IMR-90 (cell line): ENCODE results near the gene CECR2. TPM values are rescaled to one million over a fixed set of nuclear protein-coding genes. Genes with fewer than 3 reads are reported as not detected.

ENCODE experiments used
- ATAC-seq: fragments of 200-7000 bp; cut with Tn5 transposase; 2 replicates; pipeline ENCODE4 v1.9.1; 2020; ENCODE audit warnings: low read depth, mild to moderate bottlenecking, moderate library complexity
- BruUV-seq: library from RNA; stranded (reverse); fragments of 400-500 nt; replicated peaks from 2 replicates; lab custom pipeline; 2021; lab: Mats Ljungman, UMichigan
- CTCF ChIA-PET: fragments of 300-600 bp; formaldehyde crosslinking; extraction: SDS; loops from one replicate; lab custom pipeline; 2021; ENCODE audit warnings: antibody characterized with exemption; lab: Yijun Ruan, JAX
- POLR2A ChIA-PET: fragments of 300-600 bp; sonication (Branson Sonifier 250); formaldehyde crosslinking; loops from one replicate; lab custom pipeline; 2022; ENCODE audit warnings: antibody characterized with exemption; ENCODE audit not compliant: unreplicated experiment; lab: Charles Lee
- DNase-seq: peaks from one replicate; pipeline ENCODE4 v3.0.0; 2013
- H2AFZ ChIP-seq: replicated peaks from 2 replicates; pipeline ENCODE3; 2013; ENCODE audit warnings: low read length, mild to moderate bottlenecking; ENCODE audit not compliant: poor library complexity
- H2AK5ac ChIP-seq: 2 replicates; pipeline ENCODE4 v1.6.1; 2013; ENCODE audit warnings: low read depth, low read length, inconsistent platforms
- H2AK9ac ChIP-seq: replicated peaks from 2 replicates; pipeline ENCODE3; 2013; ENCODE audit warnings: mild to moderate bottlenecking, low read depth, low read length, moderate library complexity; ENCODE audit not compliant: poor library complexity
- H2BK120ac ChIP-seq: 2 replicates; pipeline ENCODE4 v1.6.1; 2013; ENCODE audit warnings: low read depth, low read length, inconsistent platforms
- H2BK15ac ChIP-seq: 3 replicates; pipeline ENCODE4 v1.6.1; 2013; ENCODE audit warnings: low read depth, low read length, inconsistent platforms
- H2BK20ac ChIP-seq: 2 replicates; pipeline ENCODE4 v1.6.1; 2013; ENCODE audit warnings: low read depth, mild to moderate bottlenecking, inconsistent platforms, low read length, moderate library complexity
- H2BK5ac ChIP-seq: 2 replicates; pipeline ENCODE4 v1.6.1; 2013; ENCODE audit warnings: mild to moderate bottlenecking, low read depth, low read length, inconsistent platforms; ENCODE audit not compliant: poor library complexity, severe bottlenecking
- H3K14ac ChIP-seq: replicated peaks from 2 replicates; pipeline ENCODE4 v1.6.1; 2013; ENCODE audit warnings: low read depth, low read length, inconsistent platforms
- H3K18ac ChIP-seq: 2 replicates; pipeline ENCODE4 v1.6.1; 2013; ENCODE audit warnings: low read depth, low read length, control low read depth
- H3K23ac ChIP-seq: 2 replicates; pipeline ENCODE4 v1.6.1; 2013; ENCODE audit warnings: low read depth, low read length, inconsistent platforms
- H3K27ac ChIP-seq: 2 replicates; pipeline ENCODE4 v1.5.1; 2013; ENCODE audit warnings: mild to moderate bottlenecking, control low read depth, low read length; ENCODE audit not compliant: insufficient read depth
- H3K27me3 ChIP-seq: 2 replicates; pipeline ENCODE4 v1.6.1; 2013; ENCODE audit warnings: low read length; ENCODE audit not compliant: control insufficient read depth, insufficient read depth
- H3K36me3 ChIP-seq: 2 replicates; pipeline ENCODE4 v1.6.1; 2013; ENCODE audit warnings: low read length, mixed read lengths; ENCODE audit not compliant: control insufficient read depth, insufficient read depth
- H3K4ac ChIP-seq: 2 replicates; pipeline ENCODE4 v1.6.1; 2013; ENCODE audit warnings: low read depth, low read length, inconsistent platforms
- H3K4me1 ChIP-seq: 2 replicates; pipeline ENCODE4 v1.6.1; 2013; ENCODE audit warnings: low read length, mixed read lengths; ENCODE audit not compliant: control insufficient read depth, insufficient read depth
- H3K4me2 ChIP-seq: 2 replicates; pipeline ENCODE4 v1.6.1; 2013; ENCODE audit warnings: low read depth, mild to moderate bottlenecking, control low read depth, low read length, moderate library complexity
- H3K4me3 ChIP-seq: 2 replicates; pipeline ENCODE4 v1.5.1; 2013; ENCODE audit warnings: low read depth, mild to moderate bottlenecking, control low read depth, low read length, moderate library complexity; ENCODE audit not compliant: insufficient read depth
- H3K56ac ChIP-seq: 2 replicates; pipeline ENCODE4 v1.6.1; 2013; ENCODE audit warnings: low read length, inconsistent platforms; ENCODE audit not compliant: insufficient read depth; ENCODE audit errors: extremely low read depth
- H3K79me1 ChIP-seq, 2 experiments: 2 replicates each; pipeline ENCODE4 v1.6.1; 2013; ENCODE audit warnings: low read length in 2 of 2, inconsistent platforms in 1 of 2, low read depth in 1 of 2
- H3K9ac ChIP-seq: 2 replicates; pipeline ENCODE4 v1.6.1; 2013; ENCODE audit warnings: low read depth, low read length, control low read depth
- H3K9me1 ChIP-seq: 2 replicates; pipeline ENCODE4 v1.6.1; 2013; ENCODE audit warnings: low read length, inconsistent platforms; ENCODE audit not compliant: insufficient read depth
- H3K9me3 ChIP-seq: 2 replicates; pipeline ENCODE4 v1.6.1; 2013; ENCODE audit warnings: low read length; ENCODE audit not compliant: control insufficient read depth, insufficient read depth
- H4K20me1 ChIP-seq: 2 replicates; pipeline ENCODE4 v1.6.1; 2013; ENCODE audit warnings: low read length, inconsistent platforms; ENCODE audit not compliant: insufficient read depth
- H4K5ac ChIP-seq: 2 replicates; pipeline ENCODE4 v1.6.1; 2013; ENCODE audit warnings: mild to moderate bottlenecking, low read depth, low read length, control low read depth
- H4K8ac ChIP-seq, 2 experiments: 2 replicates each; pipeline ENCODE4 v1.6.1; 2013; ENCODE audit warnings: low read depth in 2 of 2, low read length in 2 of 2, control low read depth in 1 of 2, inconsistent platforms in 1 of 2
- H4K91ac ChIP-seq: 2 replicates; pipeline ENCODE4 v1.6.1; 2013; ENCODE audit warnings: low read depth, low read length, inconsistent platforms; ENCODE audit not compliant: insufficient read depth
- CEBPB ChIP-seq: IDR thresholded peaks from 2 replicates; pipeline ENCODE4 v1.6.1; 2012; ENCODE audit warnings: low read depth, low read length, improper control_type of control experiment
- NFE2L2 ChIP-seq: fragments of 150-350 bp; IDR thresholded peaks from 2 replicates; pipeline ENCODE4 v1.6.1; 2016; ENCODE audit warnings: low read depth, mild to moderate bottlenecking, low read length
- POLR2A ChIP-seq: IDR thresholded peaks from 2 replicates; pipeline ENCODE4 v1.6.1; 2012; ENCODE audit warnings: mild to moderate bottlenecking, low read depth, low read length
- SMC3 ChIP-seq: fragments of 150-350 bp; IDR thresholded peaks from 2 replicates; pipeline ENCODE4 v1.6.1; 2016; ENCODE audit warnings: low read depth, mild to moderate bottlenecking, antibody characterized with exemption, low read length, moderate library complexity
- WGBS, 2 experiments: methylation state at CpG; one replicate each; pipeline versions ENCODE4 v1.1.5 to v1.1.7; 2013; ENCODE audit warnings: missing lambda C conversion rate in 2 of 2; ENCODE audit not compliant: insufficient read length in 1 of 2; ENCODE audit errors: extremely low coverage in 2 of 2; 5-methylcytosine and 5-hydroxymethylcytosine counted together
- dilution Hi-C: fragments of 300-500 bp; cut with HindIII; formaldehyde crosslinking; loops from one replicate; pipeline ENCODE4 v1.14.3; 2018; ENCODE audit warnings: low sequenced_read_pairs; ENCODE audit not compliant: unreplicated experiment
- in situ Hi-C: fragments of 300-500 bp; cut with MboI; formaldehyde crosslinking; loops from 3 replicates; pipeline ENCODE4 v1.14.3; 2019; ENCODE audit warnings: low sequenced_read_pairs, inconsistent platforms, mixed read lengths
- intact Hi-C: fragments of 100-400 bp; cut with micrococcal nuclease; formaldehyde crosslinking; loops from 2 replicates; pipeline ENCODE4 v1.10.0; 2022
- polyA plus RNA-seq, 3 experiments: library from polyadenylated mRNA; depleted of rRNA; stranded (reverse); fragments of >200 nt; gene quantifications; 2 replicates each; pipeline ENCODE4 v1.2.3, GENCODE V29; 2012; ENCODE audit warnings: low replicate concordance in 1 of 3
- total RNA-seq: library from RNA; depleted of rRNA; stranded (reverse); fragments of >200 nt; gene quantifications from 2 replicates; pipeline ENCODE4 v1.2.3, GENCODE V29; 2012

CECR2 gene
- total and polyA plus RNA-seq, 2 of the 4 experiments (the other 2 are of a cell fraction), result under 0.01 TPM; not detected in 1

DNA sequence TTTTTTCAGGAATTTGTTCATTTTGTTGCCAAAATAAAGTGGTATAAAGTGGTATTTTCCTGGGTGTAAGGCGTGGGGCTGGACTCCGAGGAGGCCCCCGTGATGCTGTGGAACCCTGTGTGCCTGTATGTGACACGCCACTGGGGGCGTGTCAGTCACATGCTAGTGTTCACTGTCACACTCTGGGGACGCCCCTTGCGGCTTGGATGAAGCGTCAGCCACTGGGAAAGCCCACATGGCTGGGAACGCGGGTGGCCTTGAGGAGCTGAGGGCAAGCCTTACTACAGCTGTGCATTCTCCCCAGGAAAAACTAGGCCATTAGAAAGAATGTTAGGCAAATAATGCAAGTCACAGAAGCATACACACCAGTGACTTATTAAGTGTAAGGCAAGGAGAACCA lies 117.1 kb downstream of the CECR2 start:
- no peak for DNase-seq
- Histone ChIP-seq H3K9me1 (no peaks in the 10 kb centered on the region), H3K27ac (no peak overlapping the region), H3K36me3 (no peaks in the 10 kb centered on the region), H2BK120ac (no peak overlapping the region), H2BK5ac (no peak overlapping the region), H3K9ac (no peak overlapping the region), H4K20me1 (no peaks in the 10 kb centered on the region), H4K91ac (no peak overlapping the region), H3K9me3 (no peaks in the 10 kb centered on the region), H2AK9ac (no peak overlapping the region), H3K27me3 (no peaks in the 10 kb centered on the region), H2BK20ac (no peak overlapping the region), H2AK5ac (no peak overlapping the region), H2BK15ac (no peak overlapping the region), H3K56ac (no peak overlapping the region), H3K4me2 (no peak overlapping the region), H3K14ac (no peak overlapping the region), H3K4me3 (no peak overlapping the region), H3K79me1 (no peaks in the 10 kb centered on the region), H4K5ac (no peak overlapping the region), H3K18ac (no peak overlapping the region), H3K4ac (no peak overlapping the region), H2AFZ (no peak overlapping the region), H4K8ac (no peak overlapping the region), H3K4me1 (no peaks in the 10 kb centered on the region), H3K23ac (no peak overlapping the region)
- no peak for TF ChIP-seq CEBPB
- no peak for TF ChIP-seq NFE2L2
- TF ChIP-seq SMC3, result no peak
- no peak for TF ChIP-seq POLR2A
- dilution Hi-C loops (no loop called here), intact Hi-C loops (no loop called here), in situ Hi-C loops (no loop called here)
- WGBS, 2 experiments, result 18% methylated on average over 3 of the region's 10 CpGs; no CpG with 5 or more reads in 1 of the 2 experiments
- ChIA-PET CTCF (no interaction called here), POLR2A (no interaction called here)
- no TSS peak for BruUV-seq
- no peak for ATAC-seq
